DND-41 (cell line): ENCODE data around the gene PRCC.

ENCODE experiments used
- ATAC-seq: fragments of 200-7000 bp; cut with Tn5 transposase; 3 replicates; pipeline ENCODE4 v1.9.1; 2021; ENCODE audit warnings: low read depth; ENCODE audit not compliant: insufficient read depth
- DNase-seq: peaks from one replicate; pipeline ENCODE4 v3.0.0-alpha.2; 2020
- H2AFZ ChIP-seq: 2 replicates; pipeline ENCODE4 v1.6.0; 2012; ENCODE audit warnings: low read depth, low read length
- H3K27ac ChIP-seq: 2 replicates; pipeline ENCODE4 v1.5.1; 2012; ENCODE audit warnings: low read length, inconsistent platforms
- H3K27me3 ChIP-seq: fragments of 200-600 bp; sonication (generic); 2 replicates; pipeline ENCODE4 v1.6.0; 2012; ENCODE audit warnings: low read length, mild to moderate bottlenecking, inconsistent platforms; ENCODE audit not compliant: insufficient read depth, poor library complexity
- H3K36me3 ChIP-seq: 2 replicates; pipeline ENCODE4 v1.5.1; 2012; ENCODE audit warnings: low read length, inconsistent platforms; ENCODE audit not compliant: insufficient read depth
- H3K4me1 ChIP-seq: 2 replicates; pipeline ENCODE4 v1.5.1; 2012; ENCODE audit warnings: mild to moderate bottlenecking, low read length; ENCODE audit not compliant: insufficient read depth
- H3K4me2 ChIP-seq: 2 replicates; pipeline ENCODE4 v1.6.0; 2012; ENCODE audit warnings: mild to moderate bottlenecking, moderate library complexity, low read length, inconsistent platforms; ENCODE audit not compliant: insufficient read depth
- H3K4me3 ChIP-seq, 2 experiments: fragments of 200-600 bp in 1 of 2; shearing (Covaris generic) in 1 of 2; 2 replicates each; pipeline ENCODE4 v1.5.1; 2012 to 2016; ENCODE audit warnings: inconsistent platforms in 2 of 2, low read length in 2 of 2, mild to moderate bottlenecking in 2 of 2, low read depth in 1 of 2, moderate library complexity in 1 of 2
- H3K79me2 ChIP-seq: 2 replicates; pipeline ENCODE4 v1.6.0; 2012; ENCODE audit warnings: low read length, inconsistent platforms; ENCODE audit not compliant: insufficient read depth
- H3K9ac ChIP-seq: 2 replicates; pipeline ENCODE4 v1.6.0; 2012; ENCODE audit warnings: low read depth, mild to moderate bottlenecking, inconsistent platforms, low read length, moderate library complexity
- H3K9me3 ChIP-seq: 2 replicates; pipeline ENCODE4 v1.5.1; 2012; ENCODE audit warnings: low read length, moderate library complexity, mild to moderate bottlenecking, inconsistent platforms; ENCODE audit not compliant: insufficient read depth, severe bottlenecking
- H4K20me1 ChIP-seq: 2 replicates; pipeline ENCODE4 v1.6.0; 2012; ENCODE audit warnings: low read length; ENCODE audit not compliant: insufficient read depth
- EZH2 ChIP-seq: IDR thresholded peaks from 3 replicates; pipeline ENCODE4 v1.6.1; 2012; ENCODE audit warnings: borderline replicate concordance, low read depth, mild to moderate bottlenecking, moderate library complexity, low read length, inconsistent platforms; ENCODE audit not compliant: severe bottlenecking
- TF ChIP-seq, protein P1 (sequence below): IDR thresholded peaks from 2 replicates; pipeline ENCODE4 v1.5.1; 2012; ENCODE audit warnings: borderline replicate concordance, low read length, moderate library complexity, mild to moderate bottlenecking; ENCODE audit not compliant: poor library complexity, severe bottlenecking; ENCODE audit errors: extremely low read depth

The PRCC gene, protein sequence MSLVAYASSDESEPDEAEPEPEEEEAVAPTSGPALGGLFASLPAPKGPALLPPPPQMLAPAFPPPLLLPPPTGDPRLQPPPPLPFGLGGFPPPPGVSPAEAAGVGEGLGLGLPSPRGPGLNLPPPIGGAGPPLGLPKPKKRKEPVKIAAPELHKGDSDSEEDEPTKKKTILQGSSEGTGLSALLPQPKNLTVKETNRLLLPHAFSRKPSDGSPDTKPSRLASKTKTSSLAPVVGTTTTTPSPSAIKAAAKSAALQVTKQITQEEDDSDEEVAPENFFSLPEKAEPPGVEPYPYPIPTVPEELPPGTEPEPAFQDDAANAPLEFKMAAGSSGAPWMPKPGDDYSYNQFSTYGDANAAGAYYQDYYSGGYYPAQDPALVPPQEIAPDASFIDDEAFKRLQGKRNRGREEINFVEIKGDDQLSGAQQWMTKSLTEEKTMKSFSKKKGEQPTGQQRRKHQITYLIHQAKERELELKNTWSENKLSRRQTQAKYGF

GRCh38 chr1:156767101-156767878, at the start of gene PRCC:
TSS of gene PRCC (plus strand) at chr1:156767535. CDS start at chr1:156767772, 237 bp downstream.
- Histone ChIP-seq H4K20me1 (peaks cover 22% of the 10 kb centered on the region), H3K27ac (peak within 1 kb of the TSS; percentile 84), H3K9me3 (no peaks in the 10 kb centered on the region), H3K4me3 (peak within 1 kb of the TSS; percentile 79 to 87), H3K79me2 (peaks cover 63% of the 10 kb centered on the region), H3K27me3 (no peaks in the 10 kb centered on the region), H2AFZ (peak within 1 kb of the TSS; percentile 81), H3K4me1 (peaks cover 46% of the 10 kb centered on the region), H3K9ac (peak within 1 kb of the TSS; percentile 90), H3K4me2 (peak within 1 kb of the TSS; percentile 88), H3K36me3 (peaks cover 27% of the 10 kb centered on the region)
- DNase-seq (peak; percentile 99), ATAC-seq (peak; percentile 92)
- TF ChIP-seq, protein P1, sequence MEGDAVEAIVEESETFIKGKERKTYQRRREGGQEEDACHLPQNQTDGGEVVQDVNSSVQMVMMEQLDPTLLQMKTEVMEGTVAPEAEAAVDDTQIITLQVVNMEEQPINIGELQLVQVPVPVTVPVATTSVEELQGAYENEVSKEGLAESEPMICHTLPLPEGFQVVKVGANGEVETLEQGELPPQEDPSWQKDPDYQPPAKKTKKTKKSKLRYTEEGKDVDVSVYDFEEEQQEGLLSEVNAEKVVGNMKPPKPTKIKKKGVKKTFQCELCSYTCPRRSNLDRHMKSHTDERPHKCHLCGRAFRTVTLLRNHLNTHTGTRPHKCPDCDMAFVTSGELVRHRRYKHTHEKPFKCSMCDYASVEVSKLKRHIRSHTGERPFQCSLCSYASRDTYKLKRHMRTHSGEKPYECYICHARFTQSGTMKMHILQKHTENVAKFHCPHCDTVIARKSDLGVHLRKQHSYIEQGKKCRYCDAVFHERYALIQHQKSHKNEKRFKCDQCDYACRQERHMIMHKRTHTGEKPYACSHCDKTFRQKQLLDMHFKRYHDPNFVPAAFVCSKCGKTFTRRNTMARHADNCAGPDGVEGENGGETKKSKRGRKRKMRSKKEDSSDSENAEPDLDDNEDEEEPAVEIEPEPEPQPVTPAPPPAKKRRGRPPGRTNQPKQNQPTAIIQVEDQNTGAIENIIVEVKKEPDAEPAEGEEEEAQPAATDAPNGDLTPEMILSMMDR = no peak
- TF ChIP-seq EZH2 = no peak

- H3K27ac ChIP-seq = no peak overlapping the region
- no peak for DNase-seq
- H3K4me1 ChIP-seq = peaks cover 26% of the 10 kb centered on the region
- no peaks in the 10 kb centered on the region for H3K9me3 ChIP-seq
- H3K4me3 ChIP-seq = no peak overlapping the region
- peaks cover 44% of the 10 kb centered on the region for H4K20me1 ChIP-seq
- H3K36me3 ChIP-seq = peaks cover 53% of the 10 kb centered on the region
- no peak overlapping the region for H2AFZ ChIP-seq
- H3K27me3 ChIP-seq = no peaks in the 10 kb centered on the region
- no peak overlapping the region for H3K4me2 ChIP-seq
- no peak for ATAC-seq
- no peak overlapping the region for H3K9ac ChIP-seq
- TF ChIP-seq EZH2 = no peak
- TF ChIP-seq, protein P1 = no peak
- H3K79me2 ChIP-seq = peaks cover 36% of the 10 kb centered on the region
Measured at GRCh38 chr1:156721131-156721530, 46.2 kb upstream of the PRCC start.

DNA sequence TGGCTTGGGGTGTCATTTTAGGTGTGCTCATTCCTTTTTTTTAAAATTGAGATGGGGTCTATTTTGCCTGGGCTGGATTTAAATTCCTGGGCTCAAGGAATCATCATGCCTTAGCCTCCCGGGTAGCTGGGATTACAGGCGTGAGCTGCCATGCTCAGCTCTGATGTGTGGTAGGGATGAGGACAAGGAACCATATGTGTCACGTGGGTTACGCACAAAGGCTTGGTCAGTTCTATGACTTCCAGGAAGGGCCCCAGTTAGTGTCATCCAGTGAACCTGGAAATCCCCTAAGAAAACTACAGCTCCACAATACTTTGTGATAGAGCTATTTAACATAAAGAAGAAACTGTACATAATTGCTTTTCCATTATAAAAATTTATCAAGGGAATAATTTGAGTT, 45.8 kb upstream of the PRCC start:
- DNase-seq (no peak), ATAC-seq (no peak)
- Histone ChIP-seq H3K9ac (no peak overlapping the region), H3K4me1 (peaks cover 30% of the 10 kb centered on the region), H3K9me3 (no peaks in the 10 kb centered on the region), H3K4me2 (no peak overlapping the region), H2AFZ (no peak overlapping the region), H3K27me3 (no peaks in the 10 kb centered on the region), H4K20me1 (peaks cover 48% of the 10 kb centered on the region), H3K36me3 (peaks cover 57% of the 10 kb centered on the region), H3K27ac (no peak overlapping the region), H3K4me3 (no peak overlapping the region), H3K79me2 (peaks cover 40% of the 10 kb centered on the region)
- TF ChIP-seq, protein P1 = no peak
- TF ChIP-seq EZH2 = no peak
